Liver (tissue), 9 donors: Measurements from ENCODE around the gene VEPH1. TPM values are rescaled to one million over a fixed set of nuclear protein-coding genes. Genes with fewer than 3 reads are reported as not detected.

Experiments used
- DNase-seq: peaks from one replicate; pipeline ENCODE4 v3.0.0-alpha.2; 2017; ENCODE audit warnings: low spot score
- H3K27ac ChIP-seq, 2 donors: one replicate each; pipeline ENCODE4 v1.7.0; 2013; ENCODE audit warnings: inconsistent platforms in 2 of 2, low read length in 2 of 2, control low read depth in 1 of 2, low read depth in 1 of 2, mild to moderate bottlenecking in 1 of 2
- H3K27me3 ChIP-seq, 4 donors: one replicate each; pipeline versions ENCODE4 v1.6.1 to v1.7.0; 2013; ENCODE audit warnings: low read length in 3 of 4, inconsistent platforms in 1 of 4, mild to moderate bottlenecking in 1 of 4, moderate library complexity in 1 of 4; ENCODE audit not compliant: control insufficient read depth in 4 of 4, insufficient read depth in 4 of 4
- H3K36me3 ChIP-seq, 4 donors: one replicate each; pipeline versions ENCODE4 v1.6.1 to v1.7.0; 2013; ENCODE audit warnings: low read length in 3 of 4, mild to moderate bottlenecking in 3 of 4, low read depth in 1 of 4, moderate library complexity in 1 of 4; ENCODE audit not compliant: control insufficient read depth in 4 of 4, insufficient read depth in 3 of 4
- H3K4me1 ChIP-seq, 4 donors: one replicate each; pipeline versions ENCODE4 v1.6.1 to v1.7.0; 2013; ENCODE audit warnings: low read length in 3 of 4, mild to moderate bottlenecking in 3 of 4, moderate library complexity in 1 of 4; ENCODE audit not compliant: control insufficient read depth in 4 of 4, insufficient read depth in 4 of 4
- H3K4me3 ChIP-seq, 3 donors: one replicate each; pipeline versions ENCODE4 v1.6.1 to v1.7.0; 2013; ENCODE audit warnings: low read length in 3 of 3, control low read depth in 1 of 3, low read depth in 1 of 3, mild to moderate bottlenecking in 1 of 3
- H3K9ac ChIP-seq, 2 donors: one replicate each; pipeline ENCODE4 v1.7.0; 2013; ENCODE audit warnings: low read length in 2 of 2, mild to moderate bottlenecking in 2 of 2, moderate library complexity in 2 of 2, control low read depth in 1 of 2, low read depth in 1 of 2
- H3K9me3 ChIP-seq, 4 donors: one replicate each; pipeline versions ENCODE4 v1.6.1 to v1.7.0; 2013; ENCODE audit warnings: low read length in 3 of 4; ENCODE audit not compliant: control insufficient read depth in 4 of 4
- EGR1 ChIP-seq, 2 donors: IDR thresholded peaks; 2 replicates each; pipeline ENCODE4 v1.6.1; 2016 to 2018; ENCODE audit warnings: antibody characterized with exemption in 2 of 2, low read depth in 2 of 2
- FOXA1 ChIP-seq: IDR thresholded peaks from 2 replicates; pipeline ENCODE4 v1.6.1; 2016; ENCODE audit warnings: antibody characterized with exemption
- FOXA2 ChIP-seq: IDR thresholded peaks from 2 replicates; pipeline ENCODE4 v1.6.1; 2016; ENCODE audit warnings: antibody characterized with exemption
- GABPA ChIP-seq, 2 donors: IDR thresholded peaks in 1 of 2; conservative IDR thresholded peaks in 1 of 2; 2 replicates each; pipeline ENCODE4 v1.6.1; 2016; ENCODE audit warnings: antibody characterized with exemption in 2 of 2, mild to moderate bottlenecking in 1 of 2, moderate library complexity in 1 of 2
- HNF4A ChIP-seq, 2 donors: conservative IDR thresholded peaks; 2 replicates each; pipeline ENCODE4 v1.6.1; 2016; ENCODE audit warnings: antibody characterized with exemption in 2 of 2, mild to moderate bottlenecking in 2 of 2
- HNF4G ChIP-seq: IDR thresholded peaks from 2 replicates; pipeline ENCODE4 v1.6.1; 2016; ENCODE audit warnings: antibody characterized with exemption
- JUND ChIP-seq, 2 donors: IDR thresholded peaks; 2 replicates each; pipeline ENCODE4 v1.6.1; 2016; ENCODE audit warnings: antibody characterized with exemption in 2 of 2
- NR2F2 ChIP-seq: IDR thresholded peaks from 2 replicates; pipeline ENCODE4 v1.6.1; 2016; ENCODE audit warnings: antibody characterized with exemption
- RAD21 ChIP-seq, 2 donors: IDR thresholded peaks; 2 replicates each; pipeline ENCODE4 v1.6.1; 2016; ENCODE audit warnings: antibody characterized with exemption in 2 of 2, mild to moderate bottlenecking in 2 of 2
- REST ChIP-seq: IDR thresholded peaks from 2 replicates; pipeline ENCODE4 v1.6.1; 2016; ENCODE audit warnings: antibody characterized with exemption, mild to moderate bottlenecking
- RXRA ChIP-seq, 2 donors: IDR thresholded peaks; 2 replicates each; pipeline ENCODE4 v1.6.1; 2017 to 2018; ENCODE audit warnings: antibody characterized with exemption in 2 of 2, mild to moderate bottlenecking in 1 of 2
- SP1 ChIP-seq: IDR thresholded peaks from 2 replicates; pipeline ENCODE4 v1.6.1; 2018; ENCODE audit warnings: antibody characterized with exemption, mild to moderate bottlenecking
- TAF1 ChIP-seq: conservative IDR thresholded peaks from 2 replicates; pipeline ENCODE4 v1.6.1; 2016; ENCODE audit warnings: antibody characterized with exemption, mild to moderate bottlenecking
- YY1 ChIP-seq: IDR thresholded peaks from 2 replicates; pipeline ENCODE4 v1.6.1; 2016; ENCODE audit warnings: antibody characterized with exemption, mild to moderate bottlenecking
- ZBTB33 ChIP-seq: IDR thresholded peaks from 2 replicates; pipeline ENCODE4 v1.6.1; 2016; ENCODE audit warnings: antibody characterized with exemption
- WGBS: extraction: QIAGEN DNeasy Blood & Tissue Kit; methylation state at CpG from one replicate; pipeline ENCODE4 v1.1.7; 2013; 5-methylcytosine and 5-hydroxymethylcytosine counted together
- polyA plus RNA-seq, 2 donors: library from polyadenylated mRNA; stranded (reverse) in 1 of 2; unstranded in 1 of 2; fragments of 200-250 nt in 1 of 2; fragments of >200 nt in 1 of 2; fragmentation: Nextera tagmentation in 1 of 2; extraction: Ambion mirVana in 1 of 2; gene quantifications; one replicate each; pipeline versions ENCODE4 v1.2.1 to v1.2.3, GENCODE V29; 2013 to 2015
- total RNA-seq, 2 donors: library from RNA; depleted of rRNA; stranded (reverse); fragments of >200 nt; gene quantifications; one replicate each; pipeline ENCODE4 v1.2.3, GENCODE V29; 2014
- TF ChIP-seq, protein P1 (sequence below): fragments of 150-350 bp; IDR thresholded peaks from 2 replicates; pipeline ENCODE4 v1.5.1; 2017; ENCODE audit warnings: improper control_type of control experiment, low read depth, low read length; ENCODE audit not compliant: missing input control
- TF ChIP-seq, protein P2 (sequence below): IDR thresholded peaks from 2 replicates; pipeline ENCODE4 v1.6.1; 2016; ENCODE audit warnings: antibody characterized with exemption
- TF ChIP-seq, protein P3 (sequence below): IDR thresholded peaks from 2 replicates; pipeline ENCODE4 v1.6.1; 2016; ENCODE audit warnings: antibody characterized with exemption
- donor health status: healthy.
- donor health status: healthy.
- donor health status: healthy.
- donor health status: healthy.
- donor health status: healthy.

VEPH1 gene
- total and polyA plus RNA-seq, 4 donors, result 0.60 to 3.3 (median 1.2) TPM

- no peak for TF ChIP-seq REST
Observed at GRCh38 chr3:157259825-157260224, 243.4 kb downstream of the VEPH1 start (continued).

- Histone ChIP-seq H3K27me3 (no peaks in the 10 kb centered on the region), H3K27ac (no peak overlapping the region), H3K4me3 (no peak overlapping the region), H3K9me3 (no peaks in the 10 kb centered on the region), H3K4me1 (no peaks in the 10 kb centered on the region), H3K9ac (no peak overlapping the region), H3K36me3 (no peaks in the 10 kb centered on the region)
- no peak for TF ChIP-seq FOXA1
- no peak for TF ChIP-seq HNF4G
- no peak for TF ChIP-seq YY1
- no peak for TF ChIP-seq NR2F2
- no peak for TF ChIP-seq RAD21 (IDR thresholded peaks at IDR 0.05)
- 94% methylated on average over 5 of the region's 5 CpGs for WGBS
- DNase-seq, result no peak
Observed at GRCh38 chr3:157257101-157257500, 246.1 kb downstream of the VEPH1 start.

GRCh38 chr3:157255797-157256196 is 247.4 kb downstream of the VEPH1 start:
- no peak overlapping the region for H3K27ac ChIP-seq
- no peak for DNase-seq
- H3K27me3 ChIP-seq, result no peaks in the 10 kb centered on the region
- no peaks in the 10 kb centered on the region for H3K36me3 ChIP-seq
- H3K4me3 ChIP-seq, result no peak overlapping the region
- TF ChIP-seq HNF4A (conservative IDR thresholded peaks at IDR 0.05) (no peak), FOXA1 (no peak), NR2F2 (no peak), EGR1 (IDR thresholded peaks at IDR 0.05; ENCODE audit: low read depth in 2 of 2) (no peak), SP1 (no peak), FOXA2 (no peak), TAF1 (no peak), RXRA (IDR thresholded peaks at IDR 0.05) (no peak), HNF4G (no peak), JUND (IDR thresholded peaks at IDR 0.05) (no peak), REST (no peak), ZBTB33 (no peak), RAD21 (IDR thresholded peaks at IDR 0.05) (no peak), GABPA (IDR thresholded peaks at IDR 0.05 in 1 of 2, conservative IDR thresholded peaks at IDR 0.05 in 1 of 2) (no peak), YY1 (no peak)
- TF ChIP-seq, protein P1, sequence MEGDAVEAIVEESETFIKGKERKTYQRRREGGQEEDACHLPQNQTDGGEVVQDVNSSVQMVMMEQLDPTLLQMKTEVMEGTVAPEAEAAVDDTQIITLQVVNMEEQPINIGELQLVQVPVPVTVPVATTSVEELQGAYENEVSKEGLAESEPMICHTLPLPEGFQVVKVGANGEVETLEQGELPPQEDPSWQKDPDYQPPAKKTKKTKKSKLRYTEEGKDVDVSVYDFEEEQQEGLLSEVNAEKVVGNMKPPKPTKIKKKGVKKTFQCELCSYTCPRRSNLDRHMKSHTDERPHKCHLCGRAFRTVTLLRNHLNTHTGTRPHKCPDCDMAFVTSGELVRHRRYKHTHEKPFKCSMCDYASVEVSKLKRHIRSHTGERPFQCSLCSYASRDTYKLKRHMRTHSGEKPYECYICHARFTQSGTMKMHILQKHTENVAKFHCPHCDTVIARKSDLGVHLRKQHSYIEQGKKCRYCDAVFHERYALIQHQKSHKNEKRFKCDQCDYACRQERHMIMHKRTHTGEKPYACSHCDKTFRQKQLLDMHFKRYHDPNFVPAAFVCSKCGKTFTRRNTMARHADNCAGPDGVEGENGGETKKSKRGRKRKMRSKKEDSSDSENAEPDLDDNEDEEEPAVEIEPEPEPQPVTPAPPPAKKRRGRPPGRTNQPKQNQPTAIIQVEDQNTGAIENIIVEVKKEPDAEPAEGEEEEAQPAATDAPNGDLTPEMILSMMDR, result no peak
- TF ChIP-seq, protein P2, sequence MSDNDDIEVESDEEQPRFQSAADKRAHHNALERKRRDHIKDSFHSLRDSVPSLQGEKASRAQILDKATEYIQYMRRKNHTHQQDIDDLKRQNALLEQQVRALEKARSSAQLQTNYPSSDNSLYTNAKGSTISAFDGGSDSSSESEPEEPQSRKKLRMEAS, result no peak
- TF ChIP-seq, protein P3, sequence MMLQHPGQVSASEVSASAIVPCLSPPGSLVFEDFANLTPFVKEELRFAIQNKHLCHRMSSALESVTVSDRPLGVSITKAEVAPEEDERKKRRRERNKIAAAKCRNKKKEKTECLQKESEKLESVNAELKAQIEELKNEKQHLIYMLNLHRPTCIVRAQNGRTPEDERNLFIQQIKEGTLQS, result no peak
- 53% methylated on average over 1 of the region's 1 CpG for WGBS
- H3K4me1 ChIP-seq, result no peaks in the 10 kb centered on the region
- no peak overlapping the region for H3K9ac ChIP-seq
- no peaks in the 10 kb centered on the region for H3K9me3 ChIP-seq
